H1 (cell line): ENCODE results near the gene HSF2. TPM values are rescaled to one million over a fixed set of nuclear protein-coding genes. Genes with fewer than 3 reads are reported as not detected.

Source experiments
- CTCF ChIA-PET: fragments of 300-600 bp; sonication (Branson Sonifier 250); formaldehyde crosslinking; loops from one replicate; lab custom pipeline; 2021; ENCODE audit not compliant: partially characterized antibody; lab: Charles Lee
- POLR2A ChIA-PET: fragments of 300-600 bp; sonication (Branson Sonifier 250); formaldehyde crosslinking; loops from one replicate; lab custom pipeline; 2021; ENCODE audit warnings: inconsistent platforms; ENCODE audit not compliant: partially characterized antibody; lab: Charles Lee
- DNase-seq, 2 experiments: peaks; one replicate each; pipeline versions ENCODE4 v3.0.0 to v3.0.0-alpha.2; 2010 to 2022; ENCODE audit warnings: low spot score in 2 of 2, low read depth in 1 of 2, mixed read lengths in 1 of 2
- FAIRE-seq: peaks from 2 replicates; lab custom pipeline; 2011; peaks lifted over from hg19 to GRCh38; lab: Jason Lieb, UNC
- H2AFZ ChIP-seq: 2 replicates; pipeline ENCODE4 v1.8.1; 2012; ENCODE audit warnings: low read length, inconsistent platforms
- H2AK5ac ChIP-seq: 2 replicates; pipeline ENCODE4 v1.6.1; 2013; ENCODE audit warnings: low read depth, low read length
- H2BK120ac ChIP-seq: replicated peaks from 2 replicates; pipeline ENCODE3; 2013; ENCODE audit warnings: low read depth, low read length, inconsistent platforms
- H2BK12ac ChIP-seq: 2 replicates; pipeline ENCODE4 v1.6.1; 2013; ENCODE audit warnings: low read depth, low read length
- H2BK15ac ChIP-seq: 2 replicates; pipeline ENCODE4 v1.6.1; 2013; ENCODE audit warnings: low read length
- H2BK20ac ChIP-seq: 2 replicates; pipeline ENCODE4 v1.6.1; 2013; ENCODE audit warnings: low read length
- H2BK5ac ChIP-seq: 2 replicates; pipeline ENCODE4 v1.6.1; 2013; ENCODE audit warnings: low read depth, low read length
- H3K14ac ChIP-seq: 2 replicates; pipeline ENCODE4 v1.6.1; 2013; ENCODE audit warnings: inconsistent platforms; ENCODE audit not compliant: insufficient read length
- H3K18ac ChIP-seq: 2 replicates; pipeline ENCODE4 v1.6.1; 2013; ENCODE audit warnings: low read length; ENCODE audit errors: extremely low read depth
- H3K23ac ChIP-seq: 2 replicates; pipeline ENCODE4 v1.6.1; 2013; ENCODE audit warnings: inconsistent platforms; ENCODE audit not compliant: insufficient read length
- H3K23me2 ChIP-seq: 2 replicates; pipeline ENCODE4 v1.6.1; 2013; ENCODE audit warnings: low read depth, low read length
- H3K27ac ChIP-seq: 2 replicates; pipeline ENCODE4 v1.6.1; 2011; ENCODE audit warnings: low read depth, low read length, inconsistent platforms
- H3K27me3 ChIP-seq, 4 experiments: replicated peaks in 1 of 4; 1 replicate in 1 of 4; 2 replicates in 3 of 4; pipeline versions ENCODE4 v1.6.1 to v1.8.1; 2011 to 2013; ENCODE audit warnings: low read length in 3 of 4, mild to moderate bottlenecking in 3 of 4, inconsistent platforms in 2 of 4, mixed read lengths in 2 of 4, moderate library complexity in 1 of 4; ENCODE audit not compliant: control insufficient read depth in 3 of 4, insufficient read depth in 3 of 4; ENCODE audit errors: extremely low read depth in 1 of 4
- H3K36me3 ChIP-seq, 4 experiments: 2 replicates each; pipeline versions ENCODE4 v1.6.1 to v1.8.1; 2011 to 2013; ENCODE audit warnings: mild to moderate bottlenecking in 4 of 4, low read length in 3 of 4, moderate library complexity in 2 of 4, control low read depth in 1 of 4, inconsistent platforms in 1 of 4; ENCODE audit not compliant: insufficient read depth in 4 of 4, control insufficient read depth in 2 of 4
- H3K4ac ChIP-seq: replicated peaks from 2 replicates; pipeline ENCODE3; 2013; ENCODE audit warnings: low read length, low read depth, mixed read lengths, inconsistent platforms; ENCODE audit not compliant: insufficient read length
- H3K4me1 ChIP-seq, 4 experiments: replicated peaks in 1 of 4; 1 replicate in 1 of 4; 2 replicates in 3 of 4; pipeline versions ENCODE4 v1.6.1 to v1.8.1; 2011 to 2013; ENCODE audit warnings: low read length in 3 of 4, inconsistent platforms in 2 of 4, mixed read lengths in 1 of 4; ENCODE audit not compliant: insufficient read depth in 4 of 4, control insufficient read depth in 3 of 4
- H3K4me2 ChIP-seq, 2 experiments: 2 replicates each; pipeline versions ENCODE4 v1.6.1 to v1.8.1; 2011 to 2013; ENCODE audit warnings: low read depth in 2 of 2, low read length in 2 of 2, control low read depth in 1 of 2, inconsistent platforms in 1 of 2, mild to moderate bottlenecking in 1 of 2; ENCODE audit not compliant: insufficient read depth in 1 of 2
- H3K4me3 ChIP-seq, 4 experiments: fragments of 200-600, 300-600 bp in 1 of 4; sonication (generic), shearing (Covaris generic), sonication (Bioruptor Twin) in 1 of 4; 2 replicates each; pipeline versions ENCODE4 v1.5.1 to v1.8.1; 2011 to 2016; ENCODE audit warnings: low read length in 4 of 4, low read depth in 3 of 4, control low read depth in 2 of 4, inconsistent platforms in 2 of 4, mild to moderate bottlenecking in 2 of 4, mixed read lengths in 1 of 4, moderate library complexity in 1 of 4; ENCODE audit not compliant: insufficient read depth in 2 of 4; ENCODE audit errors: extremely low read depth in 1 of 4
- H3K56ac ChIP-seq: replicated peaks from 2 replicates; pipeline ENCODE3; 2013; ENCODE audit warnings: low read depth, mild to moderate bottlenecking, mixed read lengths, low read length, inconsistent platforms; ENCODE audit not compliant: insufficient read length
- H3K79me1 ChIP-seq: 2 replicates; pipeline ENCODE4 v1.6.1; 2013; ENCODE audit warnings: low read depth, low read length, control low read depth
- H3K79me2 ChIP-seq, 2 experiments: 2 replicates each; pipeline versions ENCODE4 v1.6.1 to v1.8.1; 2012 to 2013; ENCODE audit warnings: low read length in 2 of 2, mild to moderate bottlenecking in 2 of 2, inconsistent platforms in 1 of 2; ENCODE audit not compliant: insufficient read depth in 2 of 2, control insufficient read depth in 1 of 2
- H3K9ac ChIP-seq, 4 experiments: replicated peaks in 1 of 4; 1 replicate in 1 of 4; 2 replicates in 3 of 4; pipeline versions ENCODE4 v1.6.1 to v1.8.1; 2011 to 2013; ENCODE audit warnings: low read depth in 3 of 4, low read length in 3 of 4, control low read depth in 2 of 4, mild to moderate bottlenecking in 2 of 4, moderate library complexity in 2 of 4, inconsistent platforms in 1 of 4; ENCODE audit errors: extremely low read depth in 1 of 4
- H3K9me3 ChIP-seq, 2 experiments: 2 replicates each; pipeline versions ENCODE4 v1.6.1 to v1.8.1; 2012 to 2013; ENCODE audit warnings: mild to moderate bottlenecking in 2 of 2, moderate library complexity in 2 of 2, control low read depth in 1 of 2, inconsistent platforms in 1 of 2, low read depth in 1 of 2, low read length in 1 of 2, mixed read lengths in 1 of 2; ENCODE audit not compliant: insufficient read depth in 2 of 2
- H4K20me1 ChIP-seq, 2 experiments: replicated peaks in 1 of 2; 2 replicates each; pipeline versions ENCODE3 to v1.8.1; 2011 to 2013; ENCODE audit warnings: inconsistent platforms in 2 of 2, low read length in 2 of 2, mild to moderate bottlenecking in 1 of 2; ENCODE audit not compliant: insufficient read depth in 2 of 2, control insufficient read depth in 1 of 2
- H4K5ac ChIP-seq: 2 replicates; pipeline ENCODE4 v1.6.1; 2013; ENCODE audit warnings: low read length, low read depth, mixed read lengths, inconsistent platforms; ENCODE audit not compliant: insufficient read length
- H4K8ac ChIP-seq: 2 replicates; pipeline ENCODE4 v1.8.0; 2013; ENCODE audit warnings: mild to moderate bottlenecking, moderate library complexity, low read length, inconsistent platforms; ENCODE audit not compliant: insufficient read depth; ENCODE audit errors: extremely low read depth
- H4K91ac ChIP-seq: replicated peaks from 2 replicates; pipeline ENCODE3; 2013; ENCODE audit warnings: low read length, mixed read lengths, inconsistent platforms; ENCODE audit not compliant: insufficient read length
- CBX5 ChIP-seq: fragments of 300-800, 300-1000 bp; sonication (generic); IDR thresholded peaks from 2 replicates; pipeline ENCODE4 v1.7.1; 2016; ENCODE audit warnings: antibody characterized with exemption, low read length, low read depth
- CEBPB ChIP-seq: IDR thresholded peaks from 2 replicates; pipeline ENCODE4 v1.6.1; 2012; ENCODE audit warnings: low read depth, low read length
- CHD2 ChIP-seq: IDR thresholded peaks from 2 replicates; pipeline ENCODE4 v1.6.1; 2012; ENCODE audit warnings: low read length, improper control_type of control experiment
- KDM1A ChIP-seq: fragments of 200-600, 300-600 bp; sonication (generic); IDR thresholded peaks from 2 replicates; pipeline ENCODE4 v1.7.1; 2016; ENCODE audit warnings: mild to moderate bottlenecking, low read length, borderline replicate concordance
- KDM4A ChIP-seq: IDR thresholded peaks from one replicate; pipeline ENCODE4 v1.7.1; 2012; ENCODE audit warnings: low read depth, mild to moderate bottlenecking, moderate library complexity, low read length, inconsistent platforms; ENCODE audit not compliant: severe bottlenecking
- MAFK ChIP-seq: IDR thresholded peaks from 2 replicates; pipeline ENCODE4 v1.6.1; 2012; ENCODE audit warnings: low read depth, mild to moderate bottlenecking, improper control_type of control experiment, low read length
- NANOG ChIP-seq: IDR thresholded peaks from 2 replicates; pipeline ENCODE4 v1.6.1; 2011; ENCODE audit warnings: low read length, low read depth, mild to moderate bottlenecking, inconsistent platforms; ENCODE audit not compliant: insufficient read depth, poor library complexity, severe bottlenecking
- POLR2A ChIP-seq, 2 experiments: IDR thresholded peaks; 1 replicate in 1 of 2; 2 replicates in 1 of 2; pipeline ENCODE4 v1.6.1; 2011; ENCODE audit warnings: low read depth in 2 of 2, low read length in 2 of 2, mild to moderate bottlenecking in 2 of 2; ENCODE audit errors: control extremely low read depth in 1 of 2
- RBBP5 ChIP-seq: IDR thresholded peaks from 2 replicates; pipeline ENCODE4 v1.7.1; 2012; ENCODE audit warnings: low read depth, mild to moderate bottlenecking, inconsistent platforms, low read length, moderate library complexity, borderline replicate concordance
- RFX5 ChIP-seq: IDR thresholded peaks from 2 replicates; pipeline ENCODE4 v1.6.1; 2011; ENCODE audit warnings: low read depth, low read length, improper control_type of control experiment, borderline replicate concordance
- RNF2 ChIP-seq: fragments of 200-900, 300-1000 bp; sonication (generic); IDR thresholded peaks from 2 replicates; pipeline ENCODE4 v1.7.1; 2016; ENCODE audit warnings: borderline replicate concordance, low read depth, mild to moderate bottlenecking, antibody characterized with exemption, low read length; ENCODE audit not compliant: poor library complexity, severe bottlenecking; ENCODE audit errors: missing control alignments
- TAF1 ChIP-seq: IDR thresholded peaks from 2 replicates; pipeline ENCODE4 v1.6.1; 2011; ENCODE audit warnings: mild to moderate bottlenecking, low read depth, low read length
- TBP ChIP-seq: IDR thresholded peaks from 2 replicates; pipeline ENCODE4 v1.6.1; 2011; ENCODE audit warnings: low read depth, low read length, improper control_type of control experiment
- TCF12 ChIP-seq: IDR thresholded peaks from 2 replicates; pipeline ENCODE4 v1.6.1; 2011; ENCODE audit warnings: low read depth, mild to moderate bottlenecking, low read length
- TEAD4 ChIP-seq: IDR thresholded peaks from 2 replicates; pipeline ENCODE4 v1.6.1; 2012; ENCODE audit warnings: low read depth, low read length, inconsistent platforms, mixed read lengths
- WGBS, 2 experiments: shearing (Covaris generic) in 1 of 2; methylation state at CpG; one replicate each; pipeline versions ENCODE4 v1.1.6 to v1.1.7; 2013 to 2015; ENCODE audit warnings: low lambda C conversion rate in 2 of 2, mixed read lengths in 2 of 2, inconsistent platforms in 1 of 2, low coverage in 1 of 2, missing lambda C conversion rate in 1 of 2; ENCODE audit not compliant: insufficient replicate concordance in 2 of 2, insufficient coverage in 1 of 2, insufficient read length in 1 of 2; ENCODE audit errors: extremely low coverage in 1 of 2, missing lambda C conversion rate in 1 of 2; 5-methylcytosine and 5-hydroxymethylcytosine counted together
- polyA plus RNA-seq, 7 experiments: library from polyadenylated mRNA; depleted of rRNA in 3 of 7; stranded (reverse) in 5 of 7; unstranded in 2 of 7; fragments of >200 nt in 5 of 7; fragments of 200-250 nt in 2 of 7; gene quantifications; 1 replicate in 5 of 7; 2 replicates in 1 of 7; 4 replicates in 1 of 7; pipeline versions ENCODE4 v1.2.1 to v1.2.3, GENCODE V29; 2011 to 2013; ENCODE audit warnings: missing spikeins in 2 of 7, mixed read lengths in 2 of 7
- total RNA-seq: library from RNA; stranded (reverse); fragmentation: NEBNext Ultra II Directional; extraction: Animal tissue kit (Norgen Biotek cat#: 25700); gene quantifications from 2 replicates; pipeline ENCODE4 v1.2.1, GENCODE V29; 2021

Gene HSF2
- total and polyA plus RNA-seq, 2 of the 8 experiments (the other 6 are each of a cell fraction or from before 2014, with no cell fraction given) = 16.3 to 18.3 TPM

DNA sequence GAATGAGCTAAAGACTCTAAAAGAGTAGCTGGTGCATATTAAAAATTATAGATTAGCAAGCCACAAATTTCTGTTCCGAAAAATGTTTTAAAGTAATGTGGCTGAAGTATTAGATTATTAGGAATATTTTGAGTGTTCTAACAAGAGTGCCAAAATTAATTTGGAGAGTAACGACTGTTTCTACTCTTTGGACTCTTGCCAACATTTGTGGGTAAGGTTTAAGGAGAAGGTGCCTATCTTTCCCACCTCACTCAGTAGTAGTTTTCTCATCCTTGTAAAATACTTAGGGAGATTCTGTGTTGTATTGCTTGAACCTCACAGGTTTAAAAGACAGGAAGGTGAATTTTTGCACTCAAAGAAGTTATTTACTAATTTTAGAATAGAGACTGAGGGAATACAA lies 5.0 kb downstream of the HSF2 start:
- Histone ChIP-seq H3K18ac (no peak overlapping the region), H3K4ac (no peak overlapping the region), H3K9ac (no peak overlapping the region), H3K4me1 (peaks cover 0 to 4% (median 0%) of the 10 kb centered on the region in 4 experiments; a peak in 3 of 7 replicates), H3K36me3 (no peaks in the 10 kb centered on the region), H2BK12ac (no peak overlapping the region), H2AFZ (no peak overlapping the region), H3K14ac (no peak overlapping the region), H2BK20ac (no peak overlapping the region), H3K9me3 (no peaks in the 10 kb centered on the region), H2BK15ac (no peak overlapping the region), H2BK120ac (no peak overlapping the region), H3K4me2 (no peak overlapping the region), H4K20me1 (peaks cover 11 to 13% of the 10 kb centered on the region in 2 experiments), H3K23ac (no peak overlapping the region), H3K27me3 (no peaks in the 10 kb centered on the region), H2BK5ac (no peak overlapping the region), H4K5ac (no peak overlapping the region), H3K79me1 (peaks cover 3% of the 10 kb centered on the region), H3K4me3 (no peak overlapping the region), H3K23me2 (0 out of 2 replicates have a peak, but pooled peaks cover 2% of the 10 kb centered on the region), H4K91ac (no peak overlapping the region), H3K27ac (no peak overlapping the region), H4K8ac (no peak overlapping the region), H2AK5ac (no peak overlapping the region), H3K56ac (no peak overlapping the region), H3K79me2 (peaks cover 0 to 94% of the 10 kb centered on the region in 2 experiments; a peak in 3 of 4 replicates)
- 87% methylated on average over 2 of the region's 2 CpGs; no CpG with 5 or more reads in 1 of the 2 experiments for WGBS, 2 experiments
- no peak for FAIRE-seq
- POLR2A ChIA-PET = interaction anchor here (1.0 kb wide), 1 partner anchor 15 kb away, joined by 3 read pairs; no protein-coding TSS in a partner anchor
- CTCF ChIA-PET = interaction anchor here (0.9 to 1.1 kb wide), 2 partner anchors 13 to 356 kb away, joined by 3 read pairs; no protein-coding TSS in a partner anchor
- no peak for DNase-seq
- TF ChIP-seq NANOG = no peak
- no peak for TF ChIP-seq KDM4A
- TF ChIP-seq CHD2 = no peak
- no peak for TF ChIP-seq TCF12
- TF ChIP-seq KDM1A = no peak
- no peak for TF ChIP-seq RBBP5
- no peak for TF ChIP-seq RNF2
- no peak for TF ChIP-seq MAFK
- TF ChIP-seq TAF1 = no peak
- no peak for TF ChIP-seq RFX5
- TF ChIP-seq CBX5 = no peak
- TF ChIP-seq TEAD4 = no peak
- TF ChIP-seq CEBPB = no peak
- no peak for TF ChIP-seq POLR2A (IDR thresholded peaks at IDR 0.05; ENCODE audit: control extremely low read depth in 1 of 2, low read depth in 2 of 2, low read length in 2 of 2)
- no peak for TF ChIP-seq TBP
